ENCODE measurements around the gene INPP5D. TPM values are rescaled to one million over a fixed set of nuclear protein-coding genes. Genes with fewer than 3 reads are reported as not detected.
A peak's percentile ranks its signal among the peaks of the same experiment; 100 is the strongest.

INPP5D gene
- total RNA-seq, 1 donor from 2014 or later = 14.7 TPM

- H3K27me3 Mint-ChIP-seq (ENCODE audit: low read depth, unreplicated experiment) = peaks cover 3% of the 10 kb centered on the region
- no peak for FAIRE-seq
These were observed 36.3 kb upstream of the INPP5D start for GRCh38 chr2:233023761-233024410.

GRCh38 chr2:233025706-233026105 lies 34.4 kb upstream of the INPP5D start:
- peaks cover 3% of the 10 kb centered on the region for H3K27me3 Mint-ChIP-seq (ENCODE audit: low read depth, unreplicated experiment)
- Histone ChIP-seq H3K79me2 (ENCODE audit: insufficient read depth, low read length) (no peaks in the 10 kb centered on the region), H3K9me3 (ENCODE audit: insufficient read depth, low read depth, low read length) (no peaks in the 10 kb centered on the region), H4K20me1 (ENCODE audit: insufficient read depth, low read length) (no peaks in the 10 kb centered on the region), H3K4me1 (ENCODE audit: insufficient read depth, low read length) (peaks cover 12% of the 10 kb centered on the region), H3K27me3 (ENCODE audit: insufficient read depth, low read length) (no peaks in the 10 kb centered on the region), H3K9ac (ENCODE audit: low read length) (no peak overlapping the region), H3K36me3 (ENCODE audit: insufficient read depth, low read length) (no peaks in the 10 kb centered on the region), H3K4me3 (ENCODE audit: insufficient read depth, low read depth, low read length) (no peak overlapping the region), H2AFZ (ENCODE audit: low read depth, low read length) (no peak overlapping the region), H3K4me2 (ENCODE audit: low read length) (no peak overlapping the region), H3K27ac (ENCODE audit: low read depth, low read length) (no peak overlapping the region)
- no peaks in the 10 kb centered on the region for H3K36me3 Mint-ChIP-seq (ENCODE audit: low read depth, unreplicated experiment)
- peak; percentile 23 for DNase-seq (ENCODE audit: low read depth)
- peaks cover 12% of the 10 kb centered on the region for H3K4me1 Mint-ChIP-seq (ENCODE audit: low read depth, unreplicated experiment)
- H3K4me3 Mint-ChIP-seq (ENCODE audit: unreplicated experiment) = no peak overlapping the region
- H3K9me3 Mint-ChIP-seq (ENCODE audit: unreplicated experiment) = no peaks in the 10 kb centered on the region
- H3K27ac Mint-ChIP-seq (ENCODE audit: unreplicated experiment) = no peak overlapping the region
- FAIRE-seq = no peak
- TF ChIP-seq EZH2 (IDR thresholded peaks at IDR 0.05; ENCODE audit: insufficient read depth, low read length) (no peak), CTCF (IDR thresholded peaks at IDR 0.05; ENCODE audit: insufficient read depth, low read depth, low read length) (no peak)

More at GRCh38 chr2:233023761-233024410, 36.3 kb upstream of the INPP5D start:
- no peaks in the 10 kb centered on the region for H3K79me2 ChIP-seq (ENCODE audit: insufficient read depth, low read length)
- H3K4me3 Mint-ChIP-seq (ENCODE audit: unreplicated experiment) = no peak overlapping the region
- no peak overlapping the region for H3K4me2 ChIP-seq (ENCODE audit: low read length)
- peaks cover 12% of the 10 kb centered on the region for H3K4me1 ChIP-seq (ENCODE audit: insufficient read depth, low read length)
- TF ChIP-seq CTCF (IDR thresholded peaks at IDR 0.05; ENCODE audit: insufficient read depth, low read depth, low read length) = no peak
- no peak for TF ChIP-seq EZH2 (IDR thresholded peaks at IDR 0.05; ENCODE audit: insufficient read depth, low read length)
- no peaks in the 10 kb centered on the region for H3K9me3 ChIP-seq (ENCODE audit: insufficient read depth, low read depth, low read length)
- DNase-seq (ENCODE audit: low read depth) = no peak
- no peaks in the 10 kb centered on the region for H3K36me3 ChIP-seq (ENCODE audit: insufficient read depth, low read length)
- H3K36me3 Mint-ChIP-seq (ENCODE audit: low read depth, unreplicated experiment) = no peaks in the 10 kb centered on the region
- H3K4me1 Mint-ChIP-seq (ENCODE audit: low read depth, unreplicated experiment) = peaks cover 12% of the 10 kb centered on the region
- H3K9ac ChIP-seq (ENCODE audit: low read length) = no peak overlapping the region
- no peak overlapping the region for H2AFZ ChIP-seq (ENCODE audit: low read depth, low read length)
- H3K9me3 Mint-ChIP-seq (ENCODE audit: unreplicated experiment) = no peaks in the 10 kb centered on the region
- no peak overlapping the region for H3K4me3 ChIP-seq (ENCODE audit: insufficient read depth, low read depth, low read length)
- no peaks in the 10 kb centered on the region for H4K20me1 ChIP-seq (ENCODE audit: insufficient read depth, low read length)
- no peak overlapping the region for H3K27ac ChIP-seq (ENCODE audit: low read depth, low read length)
- H3K27ac Mint-ChIP-seq (ENCODE audit: unreplicated experiment) = no peak overlapping the region
- no peaks in the 10 kb centered on the region for H3K27me3 ChIP-seq (ENCODE audit: insufficient read depth, low read length)

- no peaks in the 10 kb centered on the region for H3K36me3 ChIP-seq (ENCODE audit: insufficient read depth, low read length)
- peaks cover 12% of the 10 kb centered on the region for H3K4me1 Mint-ChIP-seq (ENCODE audit: low read depth, unreplicated experiment)
- FAIRE-seq (peak; percentile 88), DNase-seq (ENCODE audit: low read depth) (peak; percentile 86)
- no peaks in the 10 kb centered on the region for H3K9me3 Mint-ChIP-seq (ENCODE audit: unreplicated experiment)
- H3K4me3 Mint-ChIP-seq (ENCODE audit: unreplicated experiment) = peak overlapping the region; percentile 36
- no peak overlapping the region for H3K27ac ChIP-seq (ENCODE audit: low read depth, low read length)
- H3K4me2 ChIP-seq (ENCODE audit: low read length) = peak overlapping the region; percentile 50
- no peaks in the 10 kb centered on the region for H3K27me3 ChIP-seq (ENCODE audit: insufficient read depth, low read length)
- TF ChIP-seq EZH2 (IDR thresholded peaks at IDR 0.05; ENCODE audit: insufficient read depth, low read length) (no peak), CTCF (IDR thresholded peaks at IDR 0.05; ENCODE audit: insufficient read depth, low read depth, low read length) (no peak)
- no peaks in the 10 kb centered on the region for H3K9me3 ChIP-seq (ENCODE audit: insufficient read depth, low read depth, low read length)
- H3K79me2 ChIP-seq (ENCODE audit: insufficient read depth, low read length) = no peaks in the 10 kb centered on the region
- H3K27ac Mint-ChIP-seq (ENCODE audit: unreplicated experiment) = peak overlapping the region; percentile 31
- no peak overlapping the region for H3K4me3 ChIP-seq (ENCODE audit: insufficient read depth, low read depth, low read length)
- H4K20me1 ChIP-seq (ENCODE audit: insufficient read depth, low read length) = no peaks in the 10 kb centered on the region
- no peak overlapping the region for H2AFZ ChIP-seq (ENCODE audit: low read depth, low read length)
- peaks cover 12% of the 10 kb centered on the region for H3K4me1 ChIP-seq (ENCODE audit: insufficient read depth, low read length)
- H3K36me3 Mint-ChIP-seq (ENCODE audit: low read depth, unreplicated experiment) = no peaks in the 10 kb centered on the region
- peaks cover 3% of the 10 kb centered on the region for H3K27me3 Mint-ChIP-seq (ENCODE audit: low read depth, unreplicated experiment)
- no peak overlapping the region for H3K9ac ChIP-seq (ENCODE audit: low read length)
These were observed 33.8 kb upstream of the INPP5D start for GRCh38 chr2:233026198-233026813.
